Adrenal gland (tissue), 5 donors: ENCODE measurements around the gene SFI1.
"Not testable (repeated sequence)": the region's sequence is repeated elsewhere in the genome, so short reads cannot be mapped to it uniquely, and the experiment has no call there.

Experiments used
- POLR2A ChIP-seq, 2 donors: fragments of 450-650 bp; IDR thresholded peaks; one replicate each; pipeline ENCODE4 v1.6.1; 2017; ENCODE audit warnings: antibody characterized with exemption in 2 of 2, mild to moderate bottlenecking in 2 of 2, moderate library complexity in 1 of 2
- TF ChIP-seq, protein P1 (sequence below), 6 experiments: fragments of 450-650 bp in 4 of 6; fragments of 200-600 bp in 2 of 6; sonication (generic) in 1 of 6; IDR thresholded peaks; 1 replicate in 5 of 6; 2 replicates in 1 of 6; pipeline versions ENCODE4 v1.5.1 to v1.8.0; 2016 to 2021; ENCODE audit warnings: antibody characterized with exemption in 6 of 6, mild to moderate bottlenecking in 2 of 6, moderate library complexity in 1 of 6
- donor health status: DM: no; HTN: no; CAD: no.

DNA sequence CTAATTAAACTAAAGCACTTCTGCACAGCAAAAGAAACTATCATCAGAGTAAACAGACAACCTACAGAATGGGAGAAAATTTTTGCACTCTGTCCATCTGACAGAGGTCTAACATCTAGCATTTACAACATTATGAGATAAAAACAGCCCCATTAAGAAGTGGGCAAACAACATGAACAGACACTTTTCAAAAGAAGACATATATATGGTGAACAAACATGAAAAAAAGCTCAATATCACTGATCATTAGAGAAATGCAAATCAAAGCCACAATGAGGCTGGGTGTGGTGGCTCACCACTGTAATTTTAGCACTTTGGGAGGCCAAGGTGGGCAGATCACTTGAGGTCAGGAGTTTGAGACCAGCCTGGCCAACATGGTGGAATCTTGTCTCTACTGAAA lies 11.2 kb downstream of the SFI1 start:
- TF ChIP-seq, protein P1, sequence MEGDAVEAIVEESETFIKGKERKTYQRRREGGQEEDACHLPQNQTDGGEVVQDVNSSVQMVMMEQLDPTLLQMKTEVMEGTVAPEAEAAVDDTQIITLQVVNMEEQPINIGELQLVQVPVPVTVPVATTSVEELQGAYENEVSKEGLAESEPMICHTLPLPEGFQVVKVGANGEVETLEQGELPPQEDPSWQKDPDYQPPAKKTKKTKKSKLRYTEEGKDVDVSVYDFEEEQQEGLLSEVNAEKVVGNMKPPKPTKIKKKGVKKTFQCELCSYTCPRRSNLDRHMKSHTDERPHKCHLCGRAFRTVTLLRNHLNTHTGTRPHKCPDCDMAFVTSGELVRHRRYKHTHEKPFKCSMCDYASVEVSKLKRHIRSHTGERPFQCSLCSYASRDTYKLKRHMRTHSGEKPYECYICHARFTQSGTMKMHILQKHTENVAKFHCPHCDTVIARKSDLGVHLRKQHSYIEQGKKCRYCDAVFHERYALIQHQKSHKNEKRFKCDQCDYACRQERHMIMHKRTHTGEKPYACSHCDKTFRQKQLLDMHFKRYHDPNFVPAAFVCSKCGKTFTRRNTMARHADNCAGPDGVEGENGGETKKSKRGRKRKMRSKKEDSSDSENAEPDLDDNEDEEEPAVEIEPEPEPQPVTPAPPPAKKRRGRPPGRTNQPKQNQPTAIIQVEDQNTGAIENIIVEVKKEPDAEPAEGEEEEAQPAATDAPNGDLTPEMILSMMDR (IDR thresholded peaks at IDR 0.05) = not testable (repeated sequence)
- TF ChIP-seq POLR2A (IDR thresholded peaks at IDR 0.05) = not testable (repeated sequence)
